ENCODE data around the gene UBE3C. TPM values are rescaled to one million over a fixed set of nuclear protein-coding genes. Genes with fewer than 3 reads are reported as not detected.
A peak's percentile ranks its signal among the peaks of the same experiment; 100 is the strongest.

The UBE3C gene
- total and polyA plus RNA-seq, 2 of the 13 experiments (the other 11 are each of a cell fraction or from before 2014, with no cell fraction given), result 27.0 to 48.2 TPM

- TF ChIP-seq, protein P1, sequence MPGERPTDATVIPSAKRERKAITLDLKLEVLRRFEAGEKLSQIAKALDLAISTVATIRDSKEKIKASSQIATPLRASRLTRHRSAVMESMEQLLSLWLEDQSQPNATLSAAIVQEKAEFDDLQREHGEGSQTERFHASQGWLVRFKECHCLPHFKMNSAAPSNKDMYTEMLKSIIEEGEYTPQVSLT (CRISPR knock-in tag; IDR thresholded peaks at IDR 0.05; ENCODE audit: borderline replicate concordance, low read depth), result no peak
- TF ChIP-seq HOXA7 (CRISPR knock-in tag; IDR thresholded peaks at IDR 0.05), result no peak
- no peak for TF ChIP-seq DRAP1 (CRISPR knock-in tag; IDR thresholded peaks at IDR 0.05)
- TF ChIP-seq, protein P2, sequence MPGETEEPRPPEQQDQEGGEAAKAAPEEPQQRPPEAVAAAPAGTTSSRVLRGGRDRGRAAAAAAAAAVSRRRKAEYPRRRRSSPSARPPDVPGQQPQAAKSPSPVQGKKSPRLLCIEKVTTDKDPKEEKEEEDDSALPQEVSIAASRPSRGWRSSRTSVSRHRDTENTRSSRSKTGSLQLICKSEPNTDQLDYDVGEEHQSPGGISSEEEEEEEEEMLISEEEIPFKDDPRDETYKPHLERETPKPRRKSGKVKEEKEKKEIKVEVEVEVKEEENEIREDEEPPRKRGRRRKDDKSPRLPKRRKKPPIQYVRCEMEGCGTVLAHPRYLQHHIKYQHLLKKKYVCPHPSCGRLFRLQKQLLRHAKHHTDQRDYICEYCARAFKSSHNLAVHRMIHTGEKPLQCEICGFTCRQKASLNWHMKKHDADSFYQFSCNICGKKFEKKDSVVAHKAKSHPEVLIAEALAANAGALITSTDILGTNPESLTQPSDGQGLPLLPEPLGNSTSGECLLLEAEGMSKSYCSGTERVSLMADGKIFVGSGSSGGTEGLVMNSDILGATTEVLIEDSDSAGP (CRISPR knock-in tag; IDR thresholded peaks at IDR 0.05; ENCODE audit: borderline replicate concordance), result no peak
- no peak for TF ChIP-seq HBP1 (CRISPR knock-in tag; IDR thresholded peaks at IDR 0.05; ENCODE audit: low read depth)
- TF ChIP-seq ZNF503 (CRISPR knock-in tag; IDR thresholded peaks at IDR 0.05), result 0 out of 2 replicates have a peak, but pooled peaks have one; percentile 21
- TF ChIP-seq ZNF460 (CRISPR knock-in tag; IDR thresholded peaks at IDR 0.05; ENCODE audit: borderline replicate concordance), result no peak
- no peak for TF ChIP-seq JUND (CRISPR knock-in tag; IDR thresholded peaks at IDR 0.05)
- no peak for TF ChIP-seq SOX6 (IDR thresholded peaks at IDR 0.05)
- peak; percentile 39; the same call in 1 of the 2 replicates for TF ChIP-seq SOX6 (CRISPR knock-in tag; IDR thresholded peaks at IDR 0.05)
- TF ChIP-seq ZNF546 (CRISPR knock-in tag; conservative IDR thresholded peaks at IDR 0.05), result peak; percentile 50; the same call in 1 of the 2 replicates
- TF ChIP-seq ELF1 (CRISPR knock-in tag; IDR thresholded peaks at IDR 0.05), result peak; percentile 77
- TF ChIP-seq SOX13 (IDR thresholded peaks at IDR 0.05), result no peak
- TF ChIP-seq SOX13 (CRISPR knock-in tag; conservative IDR thresholded peaks at IDR 0.05 in 1 of 2, IDR thresholded peaks at IDR 0.05 in 1 of 2), result no peak
- TF ChIP-seq ZNF143 (CRISPR knock-in tag; IDR thresholded peaks at IDR 0.05), result no peak
- no peak for TF ChIP-seq NFRKB (IDR thresholded peaks at IDR 0.05)
- TF ChIP-seq, protein P3, sequence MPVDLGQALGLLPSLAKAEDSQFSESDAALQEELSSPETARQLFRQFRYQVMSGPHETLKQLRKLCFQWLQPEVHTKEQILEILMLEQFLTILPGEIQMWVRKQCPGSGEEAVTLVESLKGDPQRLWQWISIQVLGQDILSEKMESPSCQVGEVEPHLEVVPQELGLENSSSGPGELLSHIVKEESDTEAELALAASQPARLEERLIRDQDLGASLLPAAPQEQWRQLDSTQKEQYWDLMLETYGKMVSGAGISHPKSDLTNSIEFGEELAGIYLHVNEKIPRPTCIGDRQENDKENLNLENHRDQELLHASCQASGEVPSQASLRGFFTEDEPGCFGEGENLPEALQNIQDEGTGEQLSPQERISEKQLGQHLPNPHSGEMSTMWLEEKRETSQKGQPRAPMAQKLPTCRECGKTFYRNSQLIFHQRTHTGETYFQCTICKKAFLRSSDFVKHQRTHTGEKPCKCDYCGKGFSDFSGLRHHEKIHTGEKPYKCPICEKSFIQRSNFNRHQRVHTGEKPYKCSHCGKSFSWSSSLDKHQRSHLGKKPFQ (CRISPR knock-in tag; IDR thresholded peaks at IDR 0.05; ENCODE audit: insufficient replicate concordance), result no peak
- no peak for TF ChIP-seq ZNF724P (CRISPR knock-in tag; IDR thresholded peaks at IDR 0.05; ENCODE audit: borderline replicate concordance)
- TF ChIP-seq ATM (IDR thresholded peaks at IDR 0.05; ENCODE audit: borderline replicate concordance), result no peak
- TF ChIP-seq TARDBP (CRISPR knock-in tag; IDR thresholded peaks at IDR 0.05), result no peak
These were observed 140.3 kb downstream of the UBE3C start (continued) for GRCh38 chr7:157278791-157279724.

All from HepG2 (cell line).